ENCODE data around the gene DSCAM. TPM values are rescaled to one million over a fixed set of nuclear protein-coding genes. Genes with fewer than 3 reads are reported as not detected.
"Not testable (repeated sequence)": the region's sequence is repeated elsewhere in the genome, so short reads cannot be mapped to it uniquely, and the experiment has no call there.

Gene DSCAM
- total RNA-seq, 1 experiment from 2014 or later: 0.13 TPM

DNA sequence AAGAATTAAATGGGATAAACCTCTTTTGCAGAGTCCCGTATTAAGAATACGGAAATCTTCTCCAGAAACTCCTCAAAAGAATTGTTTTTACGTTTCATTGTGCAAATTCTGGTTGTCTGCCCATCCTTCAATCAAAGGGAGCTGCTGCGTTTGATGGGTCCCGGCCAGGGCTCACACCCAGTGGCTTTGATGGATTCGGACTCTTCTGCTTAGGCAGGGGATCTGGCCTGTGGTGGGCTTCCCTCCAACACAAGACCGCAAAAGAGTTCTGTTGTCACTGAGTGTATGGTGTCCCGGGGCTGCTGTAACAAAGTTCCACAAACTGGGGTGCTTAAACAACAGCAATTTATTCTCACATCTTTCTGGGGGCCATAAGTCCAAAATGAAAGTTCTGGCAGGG lies 577.7 kb downstream of the DSCAM start (continued):
- no peak for TF ChIP-seq NR1H2 (CRISPR knock-in tag; IDR thresholded peaks at IDR 0.05)
- no peak for TF ChIP-seq ESRRA (CRISPR knock-in tag; IDR thresholded peaks at IDR 0.05; ENCODE audit: borderline replicate concordance)
- TF ChIP-seq, protein P1, sequence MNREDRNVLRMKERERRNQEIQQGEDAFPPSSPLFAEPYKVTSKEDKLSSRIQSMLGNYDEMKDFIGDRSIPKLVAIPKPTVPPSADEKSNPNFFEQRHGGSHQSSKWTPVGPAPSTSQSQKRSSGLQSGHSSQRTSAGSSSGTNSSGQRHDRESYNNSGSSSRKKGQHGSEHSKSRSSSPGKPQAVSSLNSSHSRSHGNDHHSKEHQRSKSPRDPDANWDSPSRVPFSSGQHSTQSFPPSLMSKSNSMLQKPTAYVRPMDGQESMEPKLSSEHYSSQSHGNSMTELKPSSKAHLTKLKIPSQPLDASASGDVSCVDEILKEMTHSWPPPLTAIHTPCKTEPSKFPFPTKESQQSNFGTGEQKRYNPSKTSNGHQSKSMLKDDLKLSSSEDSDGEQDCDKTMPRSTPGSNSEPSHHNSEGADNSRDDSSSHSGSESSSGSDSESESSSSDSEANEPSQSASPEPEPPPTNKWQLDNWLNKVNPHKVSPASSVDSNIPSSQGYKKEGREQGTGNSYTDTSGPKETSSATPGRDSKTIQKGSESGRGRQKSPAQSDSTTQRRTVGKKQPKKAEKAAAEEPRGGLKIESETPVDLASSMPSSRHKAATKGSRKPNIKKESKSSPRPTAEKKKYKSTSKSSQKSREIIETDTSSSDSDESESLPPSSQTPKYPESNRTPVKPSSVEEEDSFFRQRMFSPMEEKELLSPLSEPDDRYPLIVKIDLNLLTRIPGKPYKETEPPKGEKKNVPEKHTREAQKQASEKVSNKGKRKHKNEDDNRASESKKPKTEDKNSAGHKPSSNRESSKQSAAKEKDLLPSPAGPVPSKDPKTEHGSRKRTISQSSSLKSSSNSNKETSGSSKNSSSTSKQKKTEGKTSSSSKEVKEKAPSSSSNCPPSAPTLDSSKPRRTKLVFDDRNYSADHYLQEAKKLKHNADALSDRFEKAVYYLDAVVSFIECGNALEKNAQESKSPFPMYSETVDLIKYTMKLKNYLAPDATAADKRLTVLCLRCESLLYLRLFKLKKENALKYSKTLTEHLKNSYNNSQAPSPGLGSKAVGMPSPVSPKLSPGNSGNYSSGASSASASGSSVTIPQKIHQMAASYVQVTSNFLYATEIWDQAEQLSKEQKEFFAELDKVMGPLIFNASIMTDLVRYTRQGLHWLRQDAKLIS (CRISPR knock-in tag; IDR thresholded peaks at IDR 0.05; ENCODE audit: borderline replicate concordance): no peak
- no peak for TF ChIP-seq ZNF416 (CRISPR knock-in tag; IDR thresholded peaks at IDR 0.05)
- TF ChIP-seq, protein P2, sequence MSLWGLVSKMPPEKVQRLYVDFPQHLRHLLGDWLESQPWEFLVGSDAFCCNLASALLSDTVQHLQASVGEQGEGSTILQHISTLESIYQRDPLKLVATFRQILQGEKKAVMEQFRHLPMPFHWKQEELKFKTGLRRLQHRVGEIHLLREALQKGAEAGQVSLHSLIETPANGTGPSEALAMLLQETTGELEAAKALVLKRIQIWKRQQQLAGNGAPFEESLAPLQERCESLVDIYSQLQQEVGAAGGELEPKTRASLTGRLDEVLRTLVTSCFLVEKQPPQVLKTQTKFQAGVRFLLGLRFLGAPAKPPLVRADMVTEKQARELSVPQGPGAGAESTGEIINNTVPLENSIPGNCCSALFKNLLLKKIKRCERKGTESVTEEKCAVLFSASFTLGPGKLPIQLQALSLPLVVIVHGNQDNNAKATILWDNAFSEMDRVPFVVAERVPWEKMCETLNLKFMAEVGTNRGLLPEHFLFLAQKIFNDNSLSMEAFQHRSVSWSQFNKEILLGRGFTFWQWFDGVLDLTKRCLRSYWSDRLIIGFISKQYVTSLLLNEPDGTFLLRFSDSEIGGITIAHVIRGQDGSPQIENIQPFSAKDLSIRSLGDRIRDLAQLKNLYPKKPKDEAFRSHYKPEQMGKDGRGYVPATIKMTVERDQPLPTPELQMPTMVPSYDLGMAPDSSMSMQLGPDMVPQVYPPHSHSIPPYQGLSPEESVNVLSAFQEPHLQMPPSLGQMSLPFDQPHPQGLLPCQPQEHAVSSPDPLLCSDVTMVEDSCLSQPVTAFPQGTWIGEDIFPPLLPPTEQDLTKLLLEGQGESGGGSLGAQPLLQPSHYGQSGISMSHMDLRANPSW (CRISPR knock-in tag; conservative IDR thresholded peaks at IDR 0.05; ENCODE audit: low read depth): no peak
- TF ChIP-seq FOXK1 (CRISPR knock-in tag; IDR thresholded peaks at IDR 0.05): no peak
- no peak for TF ChIP-seq ZNF232 (CRISPR knock-in tag; IDR thresholded peaks at IDR 0.05)
- TF ChIP-seq ZNF423 (CRISPR knock-in tag; IDR thresholded peaks at IDR 0.05): no peak
- TF ChIP-seq, protein P3, sequence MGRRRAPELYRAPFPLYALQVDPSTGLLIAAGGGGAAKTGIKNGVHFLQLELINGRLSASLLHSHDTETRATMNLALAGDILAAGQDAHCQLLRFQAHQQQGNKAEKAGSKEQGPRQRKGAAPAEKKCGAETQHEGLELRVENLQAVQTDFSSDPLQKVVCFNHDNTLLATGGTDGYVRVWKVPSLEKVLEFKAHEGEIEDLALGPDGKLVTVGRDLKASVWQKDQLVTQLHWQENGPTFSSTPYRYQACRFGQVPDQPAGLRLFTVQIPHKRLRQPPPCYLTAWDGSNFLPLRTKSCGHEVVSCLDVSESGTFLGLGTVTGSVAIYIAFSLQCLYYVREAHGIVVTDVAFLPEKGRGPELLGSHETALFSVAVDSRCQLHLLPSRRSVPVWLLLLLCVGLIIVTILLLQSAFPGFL (CRISPR knock-in tag; IDR thresholded peaks at IDR 0.05; ENCODE audit: borderline replicate concordance): no peak
- no peak for TF ChIP-seq MYBL2 (CRISPR knock-in tag; IDR thresholded peaks at IDR 0.05)
- TF ChIP-seq NFE2L1 (CRISPR knock-in tag; IDR thresholded peaks at IDR 0.05): no peak
- TF ChIP-seq NFYB (CRISPR knock-in tag; conservative IDR thresholded peaks at IDR 0.05; ENCODE audit: low read depth): no peak

DNA sequence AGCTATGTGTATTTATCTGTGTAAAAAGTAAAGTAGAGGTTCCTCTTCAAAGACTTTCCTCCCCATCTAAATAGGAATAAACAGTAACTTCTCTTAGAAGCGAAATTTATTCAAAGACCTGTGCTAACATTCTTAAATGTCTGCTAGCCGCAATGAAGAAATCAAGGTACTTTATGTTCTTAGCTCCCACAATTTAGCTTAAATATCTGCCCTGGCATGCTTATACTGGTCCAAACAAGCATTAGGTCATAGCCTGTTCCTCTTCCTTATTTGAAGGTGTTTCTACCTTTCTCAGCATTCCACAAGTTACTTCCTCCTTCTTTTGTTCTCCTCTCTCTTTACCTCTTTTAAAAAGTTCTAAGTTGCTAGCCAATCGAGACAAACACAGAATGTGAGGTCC lies 588.5 kb downstream of the DSCAM start:
- H3K27me3 Mint-ChIP-seq (ENCODE audit: low read depth); H3K27ac Mint-ChIP-seq; CTCF ChIA-PET; H3K9me3 Mint-ChIP-seq; DNase-seq (ENCODE audit: low spot score); ATAC-seq; POLR2A ChIA-PET; H3K36me3 Mint-ChIP-seq; H3K4me3 Mint-ChIP-seq; H3K4me1 Mint-ChIP-seq: not testable (repeated sequence)

DNA sequence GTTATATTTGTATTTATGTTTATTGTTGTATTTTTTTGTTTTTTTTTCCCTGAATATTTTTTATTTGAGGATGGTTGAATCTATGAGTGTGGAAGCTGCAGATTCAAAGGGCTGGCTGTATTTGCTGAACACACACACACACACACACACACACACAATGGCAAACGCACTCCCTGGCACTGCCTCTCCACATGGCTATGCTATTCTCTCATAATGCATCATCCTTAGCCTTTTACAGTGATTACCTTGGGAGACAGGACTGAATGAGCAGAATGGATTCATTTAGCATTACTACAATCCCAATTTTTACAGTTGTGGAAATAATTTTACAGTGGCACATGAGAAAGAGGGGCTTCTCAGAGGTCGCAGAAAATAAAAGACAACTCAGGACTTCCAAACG lies 589.6 kb downstream of the DSCAM start:
- no peaks in the 10 kb centered on the region for H3K36me3 Mint-ChIP-seq
- ATAC-seq (no peak), DNase-seq (ENCODE audit: low spot score) (no peak)
- no peak overlapping the region for H3K4me3 Mint-ChIP-seq
- peaks cover 5% of the 10 kb centered on the region for H3K9me3 Mint-ChIP-seq
- POLR2A ChIA-PET: no interaction called here
- no peak overlapping the region for H3K27ac Mint-ChIP-seq
- H3K27me3 Mint-ChIP-seq (ENCODE audit: low read depth): no peaks in the 10 kb centered on the region; the same call in 1 of the 2 replicates
- CTCF ChIA-PET: no interaction called here
- no peaks in the 10 kb centered on the region; the same call in 1 of the 2 replicates for H3K4me1 Mint-ChIP-seq
- TF ChIP-seq ZBTB21 (CRISPR knock-in tag; IDR thresholded peaks at IDR 0.05; ENCODE audit: borderline replicate concordance) (no peak), CBFB (CRISPR knock-in tag; IDR thresholded peaks at IDR 0.05; ENCODE audit: low read depth) (no peak), GABPB1 (CRISPR knock-in tag; IDR thresholded peaks at IDR 0.05) (no peak), TEAD1 (CRISPR knock-in tag; IDR thresholded peaks at IDR 0.05) (no peak), ETV6 (CRISPR knock-in tag; IDR thresholded peaks at IDR 0.05) (no peak), EMX1 (CRISPR knock-in tag; IDR thresholded peaks at IDR 0.05) (no peak)
- TF ChIP-seq, protein P4, sequence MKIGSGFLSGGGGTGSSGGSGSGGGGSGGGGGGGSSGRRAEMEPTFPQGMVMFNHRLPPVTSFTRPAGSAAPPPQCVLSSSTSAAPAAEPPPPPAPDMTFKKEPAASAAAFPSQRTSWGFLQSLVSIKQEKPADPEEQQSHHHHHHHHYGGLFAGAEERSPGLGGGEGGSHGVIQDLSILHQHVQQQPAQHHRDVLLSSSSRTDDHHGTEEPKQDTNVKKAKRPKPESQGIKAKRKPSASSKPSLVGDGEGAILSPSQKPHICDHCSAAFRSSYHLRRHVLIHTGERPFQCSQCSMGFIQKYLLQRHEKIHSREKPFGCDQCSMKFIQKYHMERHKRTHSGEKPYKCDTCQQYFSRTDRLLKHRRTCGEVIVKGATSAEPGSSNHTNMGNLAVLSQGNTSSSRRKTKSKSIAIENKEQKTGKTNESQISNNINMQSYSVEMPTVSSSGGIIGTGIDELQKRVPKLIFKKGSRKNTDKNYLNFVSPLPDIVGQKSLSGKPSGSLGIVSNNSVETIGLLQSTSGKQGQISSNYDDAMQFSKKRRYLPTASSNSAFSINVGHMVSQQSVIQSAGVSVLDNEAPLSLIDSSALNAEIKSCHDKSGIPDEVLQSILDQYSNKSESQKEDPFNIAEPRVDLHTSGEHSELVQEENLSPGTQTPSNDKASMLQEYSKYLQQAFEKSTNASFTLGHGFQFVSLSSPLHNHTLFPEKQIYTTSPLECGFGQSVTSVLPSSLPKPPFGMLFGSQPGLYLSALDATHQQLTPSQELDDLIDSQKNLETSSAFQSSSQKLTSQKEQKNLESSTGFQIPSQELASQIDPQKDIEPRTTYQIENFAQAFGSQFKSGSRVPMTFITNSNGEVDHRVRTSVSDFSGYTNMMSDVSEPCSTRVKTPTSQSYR (CRISPR knock-in tag; IDR thresholded peaks at IDR 0.05): no peak
- TF ChIP-seq, protein P5, sequence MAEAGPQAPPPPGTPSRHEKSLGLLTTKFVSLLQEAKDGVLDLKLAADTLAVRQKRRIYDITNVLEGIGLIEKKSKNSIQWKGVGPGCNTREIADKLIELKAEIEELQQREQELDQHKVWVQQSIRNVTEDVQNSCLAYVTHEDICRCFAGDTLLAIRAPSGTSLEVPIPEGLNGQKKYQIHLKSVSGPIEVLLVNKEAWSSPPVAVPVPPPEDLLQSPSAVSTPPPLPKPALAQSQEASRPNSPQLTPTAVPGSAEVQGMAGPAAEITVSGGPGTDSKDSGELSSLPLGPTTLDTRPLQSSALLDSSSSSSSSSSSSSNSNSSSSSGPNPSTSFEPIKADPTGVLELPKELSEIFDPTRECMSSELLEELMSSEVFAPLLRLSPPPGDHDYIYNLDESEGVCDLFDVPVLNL (CRISPR knock-in tag; IDR thresholded peaks at IDR 0.05; ENCODE audit: borderline replicate concordance, low read depth): no peak
- TF ChIP-seq, protein P6, sequence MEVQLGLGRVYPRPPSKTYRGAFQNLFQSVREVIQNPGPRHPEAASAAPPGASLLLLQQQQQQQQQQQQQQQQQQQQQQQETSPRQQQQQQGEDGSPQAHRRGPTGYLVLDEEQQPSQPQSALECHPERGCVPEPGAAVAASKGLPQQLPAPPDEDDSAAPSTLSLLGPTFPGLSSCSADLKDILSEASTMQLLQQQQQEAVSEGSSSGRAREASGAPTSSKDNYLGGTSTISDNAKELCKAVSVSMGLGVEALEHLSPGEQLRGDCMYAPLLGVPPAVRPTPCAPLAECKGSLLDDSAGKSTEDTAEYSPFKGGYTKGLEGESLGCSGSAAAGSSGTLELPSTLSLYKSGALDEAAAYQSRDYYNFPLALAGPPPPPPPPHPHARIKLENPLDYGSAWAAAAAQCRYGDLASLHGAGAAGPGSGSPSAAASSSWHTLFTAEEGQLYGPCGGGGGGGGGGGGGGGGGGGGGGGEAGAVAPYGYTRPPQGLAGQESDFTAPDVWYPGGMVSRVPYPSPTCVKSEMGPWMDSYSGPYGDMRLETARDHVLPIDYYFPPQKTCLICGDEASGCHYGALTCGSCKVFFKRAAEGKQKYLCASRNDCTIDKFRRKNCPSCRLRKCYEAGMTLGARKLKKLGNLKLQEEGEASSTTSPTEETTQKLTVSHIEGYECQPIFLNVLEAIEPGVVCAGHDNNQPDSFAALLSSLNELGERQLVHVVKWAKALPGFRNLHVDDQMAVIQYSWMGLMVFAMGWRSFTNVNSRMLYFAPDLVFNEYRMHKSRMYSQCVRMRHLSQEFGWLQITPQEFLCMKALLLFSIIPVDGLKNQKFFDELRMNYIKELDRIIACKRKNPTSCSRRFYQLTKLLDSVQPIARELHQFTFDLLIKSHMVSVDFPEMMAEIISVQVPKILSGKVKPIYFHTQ (CRISPR knock-in tag; IDR thresholded peaks at IDR 0.05): no peak
